ENCODE data around the gene GRAMD1A.

DNA sequence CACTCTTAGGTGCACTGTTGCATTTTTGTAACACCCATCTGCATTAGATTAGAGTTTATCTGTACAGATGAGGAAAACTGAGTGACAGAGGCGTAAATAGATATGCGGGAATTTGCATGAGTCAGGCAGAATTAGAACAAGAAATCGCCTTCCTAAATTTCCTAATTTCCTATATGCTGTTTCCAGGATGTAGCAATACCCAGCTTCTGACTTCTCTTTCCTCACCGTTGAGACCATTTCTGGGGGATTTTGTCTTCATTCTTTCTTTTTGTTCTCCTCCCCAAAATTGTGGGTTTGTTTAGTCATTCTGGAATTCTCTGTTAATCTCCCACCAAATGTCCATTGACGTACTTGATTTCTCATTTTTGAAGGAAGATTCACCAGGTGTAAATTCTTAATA lies 25.5 kb upstream of the GRAMD1A start:
- no peak for TF ChIP-seq GATA3 (IDR thresholded peaks at IDR 0.05; ENCODE audit: low read depth, low read length)
- TF ChIP-seq GATA2 (IDR thresholded peaks at IDR 0.05; ENCODE audit: low read depth, low read length) = no peak

All from SH-SY5Y (cell line).